NCI-H2081 treated with DMSO at 0.1 percent for 48 hours (cell line): ENCODE measurements around the gene NELFE.

ENCODE experiments used
- DNase-seq: peaks from one replicate; lab custom pipeline; 2025; lab: John Stamatoyannopoulos, UW

NELFE gene

GRCh38 chr6:31972709-31973350 lies 14.1 kb upstream of the NELFE start:
- DNase-seq: no peak

GRCh38 chr6:31971993-31972708 lies 13.4 kb upstream of the NELFE start, which contains the start of gene DXO:
Gene DXO (minus strand): TSS chr6:31972138. CDS start chr6:31971675, 463 bp downstream.
- DNase-seq: peak; percentile 89

- DNase-seq: no peak
Measured at GRCh38 chr6:31971279-31971992, 12.7 kb upstream of the NELFE start.

GRCh38 chr6:31970604-31971271 lies 12.0 kb upstream of the NELFE start:
- DNase-seq: peak; percentile 2

GRCh38 chr6:31969712-31970603 lies 11.2 kb upstream of the NELFE start:
- no peak for DNase-seq

GRCh38 chr6:31968791-31969711 lies 10.3 kb upstream of the NELFE start:
- no peak for DNase-seq

GRCh38 chr6:31968326-31968725 lies 9.6 kb upstream of the NELFE start:
- DNase-seq: no peak

GRCh38 chr6:31967926-31968320 lies 9.2 kb upstream of the NELFE start:
- DNase-seq: no peak

GRCh38 chr6:31966997-31967925 lies 8.5 kb upstream of the NELFE start:
- DNase-seq: no peak

GRCh38 chr6:31966506-31966905 lies 7.7 kb upstream of the NELFE start:
- no peak for DNase-seq

GRCh38 chr6:31965700-31966099 lies 6.9 kb upstream of the NELFE start:
- no peak for DNase-seq

GRCh38 chr6:31963921-31964320 lies 5.2 kb upstream of the NELFE start:
- no peak for DNase-seq

- no peak for DNase-seq
Measured at GRCh38 chr6:31961616-31962015, 2.8 kb upstream of the NELFE start.

GRCh38 chr6:31958412-31958740 lies 395 bp downstream of the NELFE start:
- DNase-seq: no peak

- no peak for DNase-seq
Measured at GRCh38 chr6:31956796-31957195, 2.0 kb downstream of the NELFE start.

- no peak for DNase-seq
Measured at GRCh38 chr6:31954511-31954910, 4.3 kb downstream of the NELFE start.

- no peak for DNase-seq
Measured at GRCh38 chr6:31952890-31953289, 5.9 kb downstream of the NELFE start.

- DNase-seq: no peak
Measured at GRCh38 chr6:31952140-31952805, 6.5 kb downstream of the NELFE start.
